CD4-positive, alpha-beta T cell treated with Interleukin-15 for 4 hours (primary cell): ENCODE measurements around the gene MSANTD1.
A peak's percentile ranks its signal among the peaks of the same experiment; 100 is the strongest.
"Not testable (repeated sequence)": the region's sequence is repeated elsewhere in the genome, so short reads cannot be mapped to it uniquely, and the experiment has no call there.

Experiments used
- DNase-seq: peaks from one replicate; pipeline ENCODE4 v3.0.0-alpha.2; 2020; ENCODE audit warnings: low spot score

Gene MSANTD1

DNA sequence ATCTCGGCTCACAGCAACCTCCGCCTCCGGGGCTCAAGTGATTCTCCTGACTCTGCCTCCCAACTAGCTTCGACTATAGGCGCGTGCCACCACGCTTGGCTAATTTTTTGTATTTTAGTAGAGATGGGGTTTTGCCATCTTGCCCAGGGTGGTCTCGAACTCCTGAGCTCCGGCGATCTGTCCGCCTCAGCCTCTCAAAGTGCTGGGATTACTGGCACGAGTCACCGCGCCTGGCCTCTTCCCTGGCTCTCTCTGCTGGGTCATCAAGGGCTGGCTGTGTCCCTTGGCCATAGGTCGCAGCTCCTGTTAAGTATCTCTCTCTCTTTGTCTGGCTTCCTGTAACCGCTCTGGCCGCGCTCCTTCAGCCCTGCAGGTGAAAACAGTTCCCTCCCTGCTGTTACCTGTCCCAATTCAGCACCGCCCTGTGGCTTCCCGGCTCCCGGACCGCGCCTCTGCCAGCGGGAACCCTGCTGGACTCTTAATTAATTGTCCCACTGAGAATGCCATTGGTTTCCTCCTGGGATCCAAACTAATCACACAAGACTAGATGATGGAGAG is 42.5 kb downstream of the MSANTD1 start:
- no peak for DNase-seq

DNA sequence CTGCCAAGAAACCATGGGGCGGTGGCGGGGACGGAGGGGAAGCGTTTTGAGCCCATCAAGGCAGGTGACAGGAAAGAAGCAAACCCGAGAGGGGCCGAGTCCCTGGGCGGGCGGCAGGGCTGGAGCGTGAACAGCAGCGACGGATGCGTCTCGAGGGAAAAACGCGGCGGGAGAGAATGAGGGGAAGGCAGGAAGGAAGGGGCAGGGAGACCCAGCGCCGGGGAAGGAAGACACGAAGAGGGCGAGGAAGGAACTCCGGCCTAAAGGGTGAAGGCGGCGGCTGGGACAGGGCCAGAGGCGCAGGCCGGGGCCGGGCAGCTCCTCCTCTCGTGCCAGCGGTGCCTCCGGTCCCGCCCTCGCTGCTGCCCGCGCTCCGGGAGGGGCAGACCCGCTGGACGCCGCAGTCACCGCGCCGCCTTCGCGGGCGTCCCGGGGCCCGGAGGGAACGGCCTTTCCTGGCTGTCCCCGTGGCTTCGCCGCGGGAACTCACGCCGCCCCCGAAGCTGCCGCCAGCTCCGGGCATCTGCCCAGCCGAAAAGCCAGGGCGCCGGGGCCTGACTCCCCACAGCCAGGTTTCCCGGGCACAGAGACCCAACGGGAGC is 43.1 kb downstream of the MSANTD1 start:
- no peak for DNase-seq

DNA sequence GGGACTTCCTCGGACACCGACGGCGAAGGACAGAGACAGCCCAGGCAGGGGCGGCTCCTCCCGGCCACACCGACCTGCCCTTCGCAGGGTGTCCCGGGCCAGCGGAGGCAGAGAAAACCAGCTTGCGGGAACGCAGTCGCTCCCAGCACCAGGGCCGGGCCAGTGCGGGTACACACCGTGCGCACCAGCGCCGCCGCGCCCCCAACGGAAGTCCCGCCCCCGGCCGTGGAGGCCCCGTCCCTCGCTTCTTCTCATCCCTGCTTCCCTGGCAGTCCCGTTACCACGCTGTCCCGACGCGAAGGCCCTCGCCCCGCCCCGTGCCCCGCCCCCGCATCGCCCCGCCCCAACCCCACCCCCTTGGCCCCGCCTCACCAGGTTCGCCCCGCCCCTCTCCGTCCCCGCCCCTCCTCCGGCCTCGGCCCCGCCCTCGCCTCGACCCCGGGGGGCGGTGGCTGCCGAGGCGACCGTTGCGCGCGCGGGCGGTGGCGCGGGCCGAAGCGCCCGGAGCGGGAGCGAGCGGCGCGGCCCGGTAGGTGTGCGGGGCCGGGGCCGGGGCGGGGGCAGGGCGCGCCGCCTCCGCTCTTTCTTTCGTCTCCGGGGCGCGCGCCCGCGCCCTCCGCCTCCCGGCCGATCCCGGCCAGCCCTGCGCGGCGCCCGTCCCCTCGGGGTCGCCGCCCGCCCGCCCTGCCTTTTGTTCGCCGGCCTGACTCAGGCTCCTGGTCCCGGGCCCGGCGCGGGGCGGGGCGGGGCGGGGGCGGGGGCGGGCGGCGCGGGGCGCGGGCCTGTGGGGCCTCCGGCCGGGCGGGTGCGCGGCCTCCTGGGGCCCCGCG is 43.8 kb downstream of the MSANTD1 start, which contains the start of gene RGS12:
Gene RGS12, plus strand, starts transcription at position 451 of the 830 bp plus-strand sequence. CDS start 23,150 bp downstream, outside the sequence.
- peak; percentile 86 for DNase-seq

DNA sequence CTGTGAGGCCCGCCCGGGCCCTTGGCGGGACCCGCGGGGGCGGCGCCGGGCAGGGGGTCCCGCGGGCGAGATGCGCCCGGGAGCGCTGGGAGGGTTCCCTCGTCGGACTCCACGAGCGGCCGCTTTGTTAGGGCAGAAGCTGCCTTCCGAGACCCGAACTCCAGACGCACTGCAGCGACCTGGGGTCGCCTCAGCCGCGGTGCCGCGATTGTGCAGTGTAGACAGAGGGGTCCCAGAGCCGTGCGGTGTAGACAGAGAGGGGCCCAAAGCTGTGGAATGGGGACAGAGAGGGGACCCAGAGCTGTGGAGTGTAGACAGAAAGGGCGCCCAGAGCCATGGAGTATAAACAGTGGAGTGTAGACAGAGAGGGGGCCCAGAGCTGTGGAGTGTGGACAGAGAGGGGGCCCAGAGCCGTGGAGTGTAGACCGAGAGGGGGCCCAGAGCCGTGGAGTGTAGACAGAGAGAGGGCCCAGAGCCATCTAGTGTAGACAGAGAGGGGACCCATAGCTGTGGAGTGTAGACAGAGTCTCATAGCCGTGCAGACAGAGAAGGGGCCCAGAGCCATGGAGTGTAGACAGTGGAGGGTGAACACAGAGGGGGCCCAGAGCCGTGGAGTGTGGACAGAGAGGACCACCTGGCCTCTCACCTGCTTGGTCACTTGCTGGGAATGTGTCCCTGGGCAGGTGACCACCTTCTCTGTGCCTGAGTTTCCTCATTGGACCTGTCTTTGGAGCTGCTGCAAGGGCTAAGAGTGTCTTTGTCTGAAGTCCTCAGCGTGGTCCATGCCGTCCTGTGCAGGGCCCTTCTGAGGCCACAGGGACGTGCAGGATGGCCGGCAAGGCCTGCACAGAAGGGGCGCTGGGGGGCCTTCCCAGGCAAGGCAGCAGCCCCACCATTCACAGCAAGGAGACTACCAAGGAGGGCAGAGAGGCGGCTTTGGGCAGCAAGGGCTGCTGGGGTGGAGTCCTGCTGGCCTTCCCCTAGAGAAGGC is 44.7 kb downstream of the MSANTD1 start:
- no peak for DNase-seq

DNA sequence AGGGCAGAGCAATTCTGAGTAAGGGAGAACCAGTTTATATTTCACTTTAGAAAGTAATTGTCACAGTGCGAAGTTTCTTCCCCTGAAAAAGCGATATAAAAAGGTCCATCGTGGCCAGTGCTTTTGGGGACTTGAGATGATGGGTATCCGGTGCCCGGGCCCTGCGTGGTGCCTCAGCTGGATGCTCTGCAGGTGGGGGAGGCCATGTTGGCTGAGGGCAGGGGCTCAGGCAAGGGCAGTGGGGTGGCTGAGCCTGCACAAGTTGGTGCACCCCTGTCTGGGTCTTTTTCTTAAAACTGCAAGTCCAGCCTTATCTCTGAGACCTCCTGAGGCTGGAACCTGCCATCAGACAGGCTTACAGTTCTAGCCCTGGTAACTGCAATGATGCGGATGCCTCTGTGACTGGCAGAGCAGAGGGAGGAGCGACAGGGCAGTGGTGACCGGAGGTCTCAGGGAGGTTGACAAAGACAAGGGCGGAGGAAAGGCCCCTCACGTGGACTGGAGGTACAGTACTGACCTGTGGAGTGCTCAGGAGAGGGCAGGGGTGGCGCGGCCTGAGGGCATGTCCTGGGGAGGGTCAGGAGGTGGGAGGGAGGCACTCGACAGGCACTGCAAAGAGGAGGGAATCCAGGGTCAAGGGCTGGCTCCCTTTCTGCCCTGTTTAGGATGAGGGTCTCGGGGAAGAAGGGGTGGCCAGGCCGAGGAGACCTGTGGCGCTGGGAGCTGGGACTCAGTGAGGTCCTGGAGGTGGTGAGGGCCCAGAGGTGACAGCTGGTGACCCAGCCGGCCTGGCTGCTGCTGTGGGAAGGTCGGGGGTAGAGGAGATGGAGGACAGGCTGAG is 45.7 kb downstream of the MSANTD1 start:
- DNase-seq, result no peak

DNA sequence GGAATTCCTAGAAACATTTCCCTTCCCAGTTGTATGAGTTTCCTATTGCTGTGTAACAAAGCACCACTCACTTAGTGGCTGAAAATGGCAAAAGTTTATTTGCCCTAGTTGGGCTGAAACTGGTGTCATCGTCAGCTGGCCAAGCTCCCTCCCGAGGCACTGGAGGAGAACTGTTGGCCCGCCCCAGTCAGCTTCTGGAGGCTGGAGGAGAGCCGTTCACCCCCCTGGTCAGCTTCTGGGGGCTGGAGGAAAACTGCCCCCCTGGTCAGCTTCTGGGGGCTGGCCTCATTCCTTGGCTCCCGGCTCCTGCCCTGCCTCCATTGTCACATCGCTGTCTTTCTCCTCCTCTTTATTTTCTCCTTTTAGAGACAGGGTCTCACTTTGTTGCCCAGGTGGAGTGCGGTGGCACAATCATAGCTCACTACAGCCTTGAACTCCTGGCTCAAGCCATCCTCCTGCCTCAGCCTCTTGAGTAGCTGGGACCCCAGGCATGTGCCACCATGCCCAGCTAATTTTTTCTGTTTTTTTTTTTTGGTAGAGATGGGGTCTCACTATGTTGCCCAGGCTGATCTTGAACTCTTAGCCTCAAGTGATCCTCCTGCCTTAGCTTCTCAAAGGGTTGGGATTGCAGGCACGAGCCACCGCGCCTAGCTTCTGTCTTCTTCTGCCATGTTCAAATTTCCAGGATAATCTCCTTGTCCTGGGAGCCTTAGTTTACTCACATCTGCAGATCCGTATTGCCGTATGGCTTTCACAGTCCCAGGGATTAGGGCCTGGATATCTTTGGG is 47.1 kb downstream of the MSANTD1 start:
- DNase-seq, result no peak

DNA sequence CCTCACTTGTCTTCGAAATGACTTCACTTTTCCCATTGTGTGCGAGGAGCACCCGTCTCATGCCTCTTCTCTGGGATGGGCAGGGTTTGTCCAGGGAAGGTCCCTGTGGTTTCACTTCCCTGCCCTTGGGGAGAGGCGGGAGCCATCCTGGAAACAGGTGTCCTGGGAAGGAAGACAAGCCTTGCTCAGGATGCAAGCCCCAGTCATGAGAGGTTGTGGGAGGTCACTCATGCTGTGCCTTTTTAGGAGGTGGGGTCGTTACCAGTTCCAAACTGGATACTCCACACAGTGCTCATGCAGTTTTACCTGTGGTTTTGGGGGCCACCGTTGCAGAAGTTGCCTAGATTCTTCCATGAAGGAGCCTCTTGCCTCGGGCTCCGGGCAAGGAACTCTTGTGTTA is 47.7 kb downstream of the MSANTD1 start:
- DNase-seq, result no peak

DNA sequence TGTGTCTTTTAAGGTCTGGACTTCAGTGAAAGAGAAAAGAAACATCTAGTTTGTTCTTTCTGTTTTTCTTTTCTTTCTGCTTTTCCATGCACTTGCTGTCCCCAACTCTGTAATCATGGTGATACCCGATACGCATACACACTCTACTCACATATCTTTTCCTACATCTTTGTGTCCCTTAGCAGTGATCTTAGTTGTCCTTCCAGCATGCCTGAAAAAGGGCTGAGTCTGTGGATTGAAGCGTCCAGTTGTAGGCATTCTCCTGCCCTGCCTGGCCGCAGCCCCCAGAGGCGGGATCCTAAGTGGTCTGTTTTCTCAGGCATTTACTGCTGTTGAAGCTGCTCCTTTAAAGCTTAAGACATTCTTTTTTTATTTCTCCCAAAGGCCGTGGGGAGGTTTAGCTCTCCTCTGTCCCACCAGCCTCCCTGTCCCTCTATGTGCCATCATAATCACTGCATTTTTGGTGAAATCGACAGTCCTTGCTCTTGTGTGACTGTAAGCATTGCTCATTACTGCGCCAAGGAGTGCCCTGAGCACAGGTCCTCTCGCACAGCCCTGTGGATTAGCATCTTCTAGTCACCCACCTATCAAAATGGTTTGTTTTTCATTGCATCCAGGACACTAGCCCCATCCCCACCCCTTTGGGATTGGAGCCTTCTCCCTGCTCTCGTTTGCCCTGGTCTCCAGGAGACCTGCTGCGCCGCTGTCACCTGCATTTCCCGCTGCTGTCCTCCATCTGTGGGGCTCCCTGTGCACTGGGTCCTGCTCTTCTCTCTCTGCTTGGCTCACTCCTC is 48.3 kb downstream of the MSANTD1 start:
- DNase-seq, result no peak

DNA sequence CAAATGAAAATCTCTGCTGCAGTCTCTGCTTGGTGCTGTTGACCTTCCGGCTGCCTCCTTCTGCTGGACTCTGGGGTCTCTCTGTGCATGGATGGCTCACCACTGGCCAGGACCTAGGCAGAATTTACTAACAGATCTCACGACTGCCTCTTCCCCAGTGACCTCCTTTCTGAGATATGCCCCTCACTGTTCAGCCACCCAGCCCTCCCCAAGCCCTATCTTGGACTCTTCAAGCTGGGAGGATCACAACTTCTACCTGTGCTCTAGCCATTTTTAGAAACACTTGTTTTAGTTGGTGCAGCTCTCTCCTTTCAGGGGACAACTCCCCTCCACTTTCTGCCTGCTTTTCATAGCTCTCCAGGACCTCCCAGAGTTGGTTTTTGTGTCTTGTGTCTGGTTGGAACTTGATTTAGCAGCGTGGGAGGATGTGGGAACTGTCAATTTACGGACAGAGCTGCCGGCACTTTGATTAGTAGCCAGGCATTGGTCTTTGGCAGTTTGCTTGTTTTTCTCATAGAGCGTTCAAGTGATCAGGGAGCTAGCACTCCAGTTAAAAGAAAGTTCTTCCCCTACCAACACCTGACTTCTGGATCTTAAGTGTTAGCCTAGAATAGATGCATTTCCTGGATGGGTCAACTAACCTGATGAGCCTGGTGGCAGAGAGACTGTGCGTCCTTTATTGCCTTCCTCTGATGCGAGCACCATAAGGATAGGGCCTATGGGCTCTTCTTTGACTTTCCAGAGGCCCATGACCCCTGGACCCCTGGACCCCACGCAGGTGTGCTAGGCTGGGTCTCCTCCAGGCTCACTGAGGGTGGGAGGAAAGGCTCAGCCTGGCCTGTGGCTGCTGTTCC is 50.4 kb downstream of the MSANTD1 start:
- no peak for DNase-seq

DNA sequence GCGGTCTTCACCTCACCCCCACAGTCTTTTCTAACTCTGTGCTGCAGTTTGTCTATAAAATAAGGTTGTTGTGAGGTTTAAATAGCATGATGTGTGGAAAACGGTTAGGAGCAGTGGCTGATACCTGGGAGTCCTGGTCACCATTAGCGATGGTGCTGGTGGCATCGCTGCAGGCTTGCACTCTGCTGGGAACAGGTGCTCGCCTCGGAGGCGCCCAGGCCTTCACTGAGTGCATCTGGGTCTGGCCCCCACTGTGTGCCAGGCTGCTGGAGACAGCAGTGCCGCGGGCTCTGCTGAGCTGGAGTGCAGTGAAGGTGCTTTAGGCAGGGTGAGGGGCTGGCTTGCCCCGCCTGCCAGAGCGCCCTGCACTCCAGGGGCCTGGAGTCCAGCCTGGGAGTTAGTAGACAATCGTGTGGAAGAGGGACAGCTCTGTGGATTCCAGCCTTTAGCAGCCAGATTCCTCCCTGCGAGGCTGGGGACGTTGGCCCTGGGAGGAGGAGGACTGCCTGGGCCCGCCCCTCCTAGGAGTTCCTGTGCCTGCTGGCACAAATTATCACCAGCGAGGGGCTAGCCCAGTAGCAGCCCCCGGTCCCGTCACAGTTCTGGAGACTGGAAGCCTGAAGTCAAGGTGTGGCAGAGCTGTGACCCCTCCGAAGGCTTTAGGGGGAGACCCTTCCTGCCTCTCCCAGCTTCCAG is 51.2 kb downstream of the MSANTD1 start:
- no peak for DNase-seq

DNA sequence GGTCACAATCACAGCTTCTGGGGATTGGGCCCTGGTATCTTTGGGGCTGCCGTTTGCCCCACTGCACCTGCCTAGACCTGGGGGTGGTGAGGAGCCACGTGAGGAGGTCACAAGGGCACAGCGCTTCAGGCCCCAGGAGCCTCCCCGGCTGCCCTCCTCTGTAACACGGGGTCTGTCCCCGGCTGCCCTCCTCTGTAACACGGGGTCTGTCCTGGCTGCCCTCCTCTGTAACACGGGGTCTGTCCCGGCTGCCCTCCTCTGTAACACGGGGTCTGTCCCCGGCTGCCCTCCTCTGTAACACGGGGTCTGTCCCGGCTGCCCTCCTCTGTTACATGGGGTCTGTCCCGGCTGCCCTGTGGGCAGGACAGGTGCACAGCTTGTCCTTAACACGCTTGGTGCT is 51.9 kb downstream of the MSANTD1 start:
- not testable (repeated sequence) for DNase-seq

DNA sequence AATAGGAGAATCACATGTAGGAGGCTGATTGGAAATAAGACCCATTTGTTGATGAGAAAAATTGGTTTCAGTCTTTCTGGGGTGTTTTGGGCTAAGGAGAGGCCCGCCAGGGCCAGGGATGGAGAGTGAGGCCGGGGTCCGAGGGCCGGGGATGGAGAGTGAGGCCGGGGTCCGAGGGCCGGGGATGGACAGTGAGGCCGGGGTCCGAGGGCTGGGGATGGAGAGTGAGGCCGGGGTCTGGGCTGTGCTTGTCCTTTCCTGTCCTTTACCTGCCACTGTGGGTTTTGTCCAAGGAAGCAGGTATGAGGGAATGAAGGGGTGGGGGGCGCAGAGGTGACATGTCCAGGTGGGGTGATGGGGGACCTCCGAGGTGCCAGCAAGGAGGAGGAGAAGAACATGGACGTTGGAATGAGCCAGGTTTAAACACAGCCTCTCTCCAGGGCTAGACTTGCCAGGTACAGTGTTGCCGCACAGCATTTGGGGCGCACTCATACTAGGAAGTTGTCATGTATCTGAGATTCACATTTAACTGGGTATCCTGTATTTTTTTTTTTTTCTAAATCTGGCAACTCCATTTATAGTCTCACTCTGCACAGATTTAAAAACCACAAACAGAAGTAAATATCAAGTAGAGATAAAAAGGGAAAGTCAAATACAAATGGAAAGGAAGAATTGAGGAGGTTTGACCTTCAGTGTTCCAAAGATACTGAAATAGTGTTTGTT is 52.7 kb downstream of the MSANTD1 start:
- DNase-seq, result no peak

DNA sequence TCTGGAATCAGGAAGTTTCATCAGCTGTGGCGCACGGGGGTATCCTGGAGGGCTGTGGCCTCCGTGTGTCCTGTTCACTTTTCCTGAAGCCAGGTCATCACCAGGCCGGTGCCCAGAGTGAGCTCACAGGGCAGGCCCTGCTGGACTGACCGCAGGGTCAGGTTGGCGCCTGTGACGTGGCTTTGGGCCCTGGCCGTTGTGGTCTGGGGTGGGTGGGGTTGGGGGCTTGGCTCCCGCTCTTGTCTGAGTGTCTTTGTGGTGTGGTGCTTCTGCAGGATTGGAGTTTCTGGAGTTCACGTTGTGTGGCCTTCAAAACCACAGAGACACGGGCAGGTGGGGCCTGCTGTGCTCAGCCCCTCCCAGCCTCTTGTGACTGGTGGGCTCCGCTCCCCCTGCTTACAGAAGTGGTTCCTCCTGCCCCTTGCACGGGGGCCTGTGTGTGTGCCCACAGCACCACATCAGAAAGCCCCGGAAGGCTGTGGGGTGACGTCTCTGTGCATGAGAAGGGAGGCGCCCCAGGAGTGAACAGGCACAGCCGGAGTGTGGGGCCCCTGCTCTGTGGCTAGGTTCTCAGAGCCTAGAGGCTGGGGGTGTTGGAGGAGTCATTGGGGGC is 53.3 kb downstream of the MSANTD1 start:
- peak; percentile 75 for DNase-seq

DNA sequence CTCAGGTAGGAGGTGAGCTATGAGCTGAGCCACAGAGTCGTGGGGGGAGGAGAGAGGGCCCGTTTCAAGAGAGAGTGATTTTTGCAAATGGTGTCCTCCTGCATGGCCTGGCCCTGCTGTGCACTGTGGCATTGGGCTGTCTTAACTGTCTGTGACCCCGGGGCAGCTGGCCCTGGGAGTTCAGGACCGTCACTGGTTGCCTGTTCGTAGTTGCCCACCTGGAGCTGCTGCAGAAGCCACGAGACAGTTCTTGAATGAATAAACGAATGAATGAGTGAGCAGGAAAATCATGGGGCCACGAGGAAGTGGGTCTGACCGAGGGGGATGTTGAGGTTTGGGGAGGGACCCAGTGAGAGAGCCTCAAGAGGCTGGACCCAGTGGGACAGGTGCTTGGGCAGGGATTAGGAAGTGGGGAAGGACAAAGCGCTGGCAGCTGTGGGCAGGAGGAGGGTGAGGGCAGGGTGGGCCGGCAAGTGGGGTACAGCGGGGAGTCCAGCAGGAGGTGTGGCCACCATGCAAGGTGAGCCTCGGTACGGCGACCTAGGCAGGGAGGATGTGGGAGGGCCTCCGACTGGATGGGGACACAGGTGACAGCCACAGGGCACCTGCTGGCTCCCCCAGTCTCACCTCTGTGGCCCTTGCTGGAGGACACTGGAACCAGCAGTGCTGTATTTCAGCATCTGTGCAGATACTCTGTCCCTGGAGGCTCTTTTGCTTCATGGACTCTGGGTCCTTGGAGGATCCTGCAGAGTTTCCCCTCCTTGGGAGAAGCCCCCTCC is 54.0 kb downstream of the MSANTD1 start:
- no peak for DNase-seq

DNA sequence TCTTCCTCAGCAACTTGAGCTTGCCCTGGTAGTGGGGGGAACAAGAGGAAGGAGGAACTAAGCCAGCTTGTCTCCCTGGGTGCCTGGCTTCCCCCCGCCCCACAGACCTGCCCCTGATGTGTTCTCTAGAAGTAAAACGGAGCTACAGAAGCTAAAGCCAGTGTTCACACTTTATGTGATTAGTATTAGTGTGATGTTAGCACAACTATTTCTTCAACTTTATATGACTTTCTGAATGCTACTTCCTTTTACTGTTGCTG is 54.5 kb downstream of the MSANTD1 start:
- no peak for DNase-seq
